Mesendoderm (in vitro differentiated cells): ENCODE measurements around the gene SULT2B1.
"Not testable (repeated sequence)": the region's sequence is repeated elsewhere in the genome, so short reads cannot be mapped to it uniquely, and the experiment has no call there.

Experiments used
- DNase-seq: peaks from one replicate; pipeline ENCODE4 v3.0.0; 2013
- H2AK5ac ChIP-seq: 2 replicates; pipeline ENCODE4 v1.6.1; 2013; ENCODE audit warnings: low read length, inconsistent platforms
- H2BK120ac ChIP-seq: 2 replicates; pipeline ENCODE4 v1.6.1; 2013; ENCODE audit warnings: low read depth, mild to moderate bottlenecking, low read length, moderate library complexity, mixed read lengths
- H2BK15ac ChIP-seq: replicated peaks from 2 replicates; pipeline ENCODE4 v1.6.1; 2013; ENCODE audit warnings: low read depth, mild to moderate bottlenecking, moderate library complexity
- H2BK5ac ChIP-seq: 2 replicates; pipeline ENCODE4 v1.6.1; 2013; ENCODE audit warnings: low read length, inconsistent platforms
- H3K18ac ChIP-seq: 2 replicates; pipeline ENCODE4 v1.6.1; 2013; ENCODE audit warnings: mild to moderate bottlenecking, low read length, mixed read lengths
- H3K23ac ChIP-seq: one replicate; pipeline ENCODE4 v1.6.1; 2013; ENCODE audit warnings: low read length
- H3K27ac ChIP-seq: 2 replicates; pipeline ENCODE4 v1.5.1; 2013; ENCODE audit warnings: low read depth, mild to moderate bottlenecking, inconsistent platforms, low read length, moderate library complexity
- H3K27me3 ChIP-seq: 2 replicates; pipeline ENCODE4 v1.6.1; 2013; ENCODE audit warnings: low read length, control low read depth, mild to moderate bottlenecking, inconsistent platforms; ENCODE audit not compliant: insufficient read depth, poor library complexity
- H3K36me3 ChIP-seq: 2 replicates; pipeline ENCODE4 v1.6.1; 2013; ENCODE audit warnings: low read length, inconsistent platforms; ENCODE audit not compliant: control insufficient read depth, insufficient read depth
- H3K4ac ChIP-seq: one replicate; pipeline ENCODE4 v1.6.1; 2013; ENCODE audit warnings: low read depth, mild to moderate bottlenecking, low read length, moderate library complexity
- H3K4me1 ChIP-seq: 2 replicates; pipeline ENCODE4 v1.6.1; 2013; ENCODE audit warnings: low read depth, low read length, inconsistent platforms; ENCODE audit not compliant: control insufficient read depth
- H3K4me2 ChIP-seq: 2 replicates; pipeline ENCODE4 v1.6.1; 2013; ENCODE audit warnings: low read length
- H3K4me3 ChIP-seq: 2 replicates; pipeline ENCODE4 v1.5.1; 2013; ENCODE audit warnings: mild to moderate bottlenecking, low read length
- H3K56ac ChIP-seq: one replicate; pipeline ENCODE4 v1.6.1; 2013; ENCODE audit warnings: low read length
- H3K79me1 ChIP-seq: 2 replicates; pipeline ENCODE4 v1.6.1; 2013; ENCODE audit warnings: low read length, inconsistent platforms
- H3K79me2 ChIP-seq: 2 replicates; pipeline ENCODE4 v1.6.1; 2013; ENCODE audit warnings: mild to moderate bottlenecking, low read length; ENCODE audit not compliant: control insufficient read depth, insufficient read depth
- H3K9ac ChIP-seq: 2 replicates; pipeline ENCODE4 v1.6.1; 2013; ENCODE audit warnings: low read length, inconsistent platforms
- H4K5ac ChIP-seq: one replicate; pipeline ENCODE4 v1.6.1; 2013; ENCODE audit warnings: low read length
- H4K8ac ChIP-seq: one replicate; pipeline ENCODE4 v1.6.1; 2013; ENCODE audit warnings: low read depth, mild to moderate bottlenecking, control low read depth, low read length, moderate library complexity
- WGBS: extraction: QIAGEN DNeasy Blood & Tissue Kit; methylation state at CpG from one replicate; pipeline ENCODE4 v1.1.7; 2013; ENCODE audit warnings: low lambda C conversion rate, missing lambda C conversion rate; ENCODE audit not compliant: insufficient coverage; ENCODE audit errors: extremely low coverage; 5-methylcytosine and 5-hydroxymethylcytosine counted together

SULT2B1 gene

DNA sequence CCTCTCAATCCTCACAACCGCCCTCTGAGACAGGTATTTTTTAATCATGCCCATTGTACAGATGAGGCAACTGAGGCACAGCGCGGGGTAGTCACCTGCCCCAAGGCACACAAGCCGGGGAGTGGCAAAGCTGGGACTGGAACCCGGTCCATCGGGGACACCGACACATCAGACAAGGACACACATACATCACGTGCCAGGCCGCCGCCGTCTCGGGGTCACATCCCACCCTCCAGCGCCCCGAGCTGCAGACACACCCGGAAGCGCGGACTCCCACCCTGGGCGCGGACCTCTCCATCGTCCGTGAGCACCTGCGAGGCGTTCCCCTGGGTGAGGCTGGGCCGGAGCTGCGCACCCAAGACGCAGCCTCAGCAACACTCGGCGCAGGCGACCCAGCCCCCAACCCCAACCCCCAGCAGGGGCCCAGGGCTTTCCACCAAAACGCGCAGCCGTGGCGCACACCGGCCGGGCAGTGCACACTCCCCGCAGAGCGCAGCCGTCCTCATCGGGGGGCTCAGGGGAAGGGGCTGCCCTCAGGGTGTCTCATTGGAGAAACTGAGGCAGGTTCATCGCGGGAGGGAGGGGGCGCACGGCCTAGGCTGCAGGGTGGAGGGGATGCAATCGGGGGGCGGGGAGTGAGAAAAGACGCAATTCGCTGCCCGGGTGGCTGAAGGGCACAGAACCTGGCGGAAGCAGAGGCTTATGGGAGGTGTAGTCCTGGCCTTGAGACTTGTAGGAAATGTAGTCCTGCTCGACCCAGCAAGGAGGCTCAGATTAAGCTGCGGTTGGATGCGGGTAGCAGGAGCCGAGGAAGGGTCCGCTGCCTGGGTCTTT lies 38.5 kb upstream of the SULT2B1 start:
- no peak overlapping the region for H3K27ac ChIP-seq
- no peak overlapping the region for H3K23ac ChIP-seq
- peak overlapping the region; percentile 57 for H3K9ac ChIP-seq
- no peak overlapping the region for H2AK5ac ChIP-seq
- no peaks in the 10 kb centered on the region for H3K27me3 ChIP-seq
- no peaks in the 10 kb centered on the region for H3K79me1 ChIP-seq
- H3K36me3 ChIP-seq, result no peaks in the 10 kb centered on the region
- H3K79me2 ChIP-seq, result no peaks in the 10 kb centered on the region
- peak overlapping the region; percentile 1 for H3K18ac ChIP-seq
- H3K4me2 ChIP-seq, result peak overlapping the region; percentile 65
- H3K4ac ChIP-seq, result no peak overlapping the region
- no CpG with 5 or more reads among the region's 54 CpGs for WGBS
- H2BK120ac ChIP-seq, result no peak overlapping the region
- H2BK15ac ChIP-seq, result no peak overlapping the region
- no peaks in the 10 kb centered on the region for H3K4me1 ChIP-seq
- H4K8ac ChIP-seq, result no peak overlapping the region
- no peak overlapping the region for H4K5ac ChIP-seq
- DNase-seq, result peak; percentile 93
- peak overlapping the region; percentile 18 for H3K4me3 ChIP-seq
- H3K56ac ChIP-seq, result peak overlapping the region; percentile 71
- H2BK5ac ChIP-seq, result no peak overlapping the region

DNA sequence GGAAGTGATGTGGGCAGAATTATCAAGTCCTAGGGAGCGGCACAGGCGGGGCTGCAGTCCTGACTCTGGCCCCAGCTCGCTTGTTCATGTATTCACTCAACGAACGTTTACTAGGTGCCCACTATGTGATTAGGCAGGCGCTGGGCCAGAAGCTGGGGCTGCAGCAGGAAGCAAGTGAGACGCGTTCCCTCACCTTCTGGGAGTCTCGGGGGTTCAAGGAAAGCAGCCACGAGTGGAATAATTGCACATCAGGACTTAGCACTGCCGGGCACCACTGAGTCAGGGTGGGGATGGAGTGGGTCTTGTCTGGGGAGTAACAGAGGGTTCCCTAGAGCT lies 37.9 kb upstream of the SULT2B1 start:
- H3K79me1 ChIP-seq, result no peaks in the 10 kb centered on the region
- H3K79me2 ChIP-seq, result no peaks in the 10 kb centered on the region
- no peak overlapping the region for H3K27ac ChIP-seq
- H3K9ac ChIP-seq, result peak overlapping the region; percentile 18
- no peak overlapping the region for H2BK15ac ChIP-seq
- H3K36me3 ChIP-seq, result no peaks in the 10 kb centered on the region
- WGBS, result no CpG with 5 or more reads among the region's 11 CpGs
- H3K18ac ChIP-seq, result no peak overlapping the region
- H3K4me2 ChIP-seq, result peak overlapping the region; percentile 28
- no peak overlapping the region for H3K4ac ChIP-seq
- DNase-seq, result no peak
- H3K23ac ChIP-seq, result no peak overlapping the region
- no peaks in the 10 kb centered on the region for H3K27me3 ChIP-seq
- H3K56ac ChIP-seq, result peak overlapping the region; percentile 35
- H3K4me3 ChIP-seq, result no peak overlapping the region
- H4K8ac ChIP-seq, result no peak overlapping the region
- H2AK5ac ChIP-seq, result no peak overlapping the region
- H3K4me1 ChIP-seq, result no peaks in the 10 kb centered on the region
- no peak overlapping the region for H2BK5ac ChIP-seq
- no peak overlapping the region for H2BK120ac ChIP-seq
- no peak overlapping the region for H4K5ac ChIP-seq

DNA sequence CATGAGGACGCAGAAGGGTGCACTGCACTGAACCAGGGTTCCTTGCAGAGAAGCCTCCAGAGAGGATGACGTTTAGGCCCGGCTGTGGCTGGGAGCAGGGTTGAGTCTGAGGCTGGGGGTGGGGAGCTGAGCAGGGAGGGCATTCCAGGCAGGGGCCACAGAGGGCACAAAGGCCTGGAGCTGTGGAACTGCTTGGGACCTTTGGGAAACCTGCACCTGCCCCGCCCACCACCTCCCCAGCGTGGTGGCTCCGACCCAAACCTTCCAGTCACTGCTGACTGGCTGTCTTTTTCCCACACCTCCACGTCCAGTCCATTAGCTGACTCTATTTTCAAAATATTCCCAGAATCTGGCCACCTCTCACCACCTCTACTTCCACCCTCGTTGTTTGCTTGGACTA lies 35.4 kb upstream of the SULT2B1 start:
- Histone ChIP-seq H3K79me2 (no peaks in the 10 kb centered on the region), H3K4me1 (no peaks in the 10 kb centered on the region), H2BK5ac (no peak overlapping the region), H3K79me1 (no peaks in the 10 kb centered on the region), H3K4me3 (no peak overlapping the region), H4K8ac (no peak overlapping the region), H3K36me3 (no peaks in the 10 kb centered on the region), H3K4ac (no peak overlapping the region), H2AK5ac (no peak overlapping the region), H3K23ac (no peak overlapping the region), H3K4me2 (no peak overlapping the region), H3K56ac (no peak overlapping the region), H2BK120ac (no peak overlapping the region), H3K9ac (no peak overlapping the region), H3K27me3 (no peaks in the 10 kb centered on the region), H2BK15ac (no peak overlapping the region), H4K5ac (no peak overlapping the region), H3K27ac (no peak overlapping the region), H3K18ac (no peak overlapping the region)
- DNase-seq, result no peak
- WGBS, result no CpG with 5 or more reads among the region's 8 CpGs

GRCh38 chr19:48518207-48518606 lies 33.8 kb upstream of the SULT2B1 start:
- Histone ChIP-seq H3K27ac (no peak overlapping the region), H3K56ac (no peak overlapping the region), H3K4me2 (no peak overlapping the region), H3K23ac (no peak overlapping the region), H2BK15ac (no peak overlapping the region), H3K79me2 (no peaks in the 10 kb centered on the region), H3K4ac (no peak overlapping the region), H3K4me1 (no peaks in the 10 kb centered on the region), H4K5ac (no peak overlapping the region), H2BK120ac (no peak overlapping the region), H3K18ac (no peak overlapping the region), H2BK5ac (no peak overlapping the region), H3K36me3 (no peaks in the 10 kb centered on the region), H3K4me3 (no peak overlapping the region), H3K79me1 (no peaks in the 10 kb centered on the region), H3K9ac (no peak overlapping the region), H2AK5ac (no peak overlapping the region), H4K8ac (no peak overlapping the region), H3K27me3 (no peaks in the 10 kb centered on the region)
- whole genome bisulfite sequencing, result no CpG with 5 or more reads among the region's 3 CpGs
- DNase-seq, result no peak

DNA sequence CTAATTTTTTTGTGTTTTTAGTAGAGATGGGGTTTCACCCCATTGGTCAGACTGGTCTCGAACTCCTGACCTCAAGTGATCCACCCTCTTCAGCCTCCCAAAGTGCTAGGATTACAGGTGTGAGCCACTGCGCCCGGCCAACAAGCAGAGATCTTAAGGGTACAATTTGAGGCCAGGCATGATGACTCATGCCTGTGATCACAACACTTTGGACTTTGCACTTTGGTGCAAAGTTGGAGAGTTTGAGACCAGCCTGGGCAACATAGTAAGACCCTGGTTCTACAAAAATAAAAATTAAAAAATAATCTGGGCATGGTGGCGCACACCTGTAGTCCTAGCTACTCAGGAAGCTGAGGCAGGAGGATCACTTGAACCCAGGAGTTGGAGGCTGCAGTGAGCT lies 32.5 kb upstream of the SULT2B1 start:
- WGBS, result no CpG with 5 or more reads among the region's 4 CpGs
- not testable (repeated sequence) for H4K8ac ChIP-seq, H3K27me3 ChIP-seq, H2AK5ac ChIP-seq, DNase-seq, H3K27ac ChIP-seq, H2BK5ac ChIP-seq, H3K36me3 ChIP-seq, H2BK15ac ChIP-seq, H3K4me3 ChIP-seq, H3K79me2 ChIP-seq, H2BK120ac ChIP-seq, H4K5ac ChIP-seq, H3K9ac ChIP-seq, H3K4me1 ChIP-seq, H3K4me2 ChIP-seq, H3K79me1 ChIP-seq, H3K23ac ChIP-seq, H3K56ac ChIP-seq, H3K18ac ChIP-seq, H3K4ac ChIP-seq

DNA sequence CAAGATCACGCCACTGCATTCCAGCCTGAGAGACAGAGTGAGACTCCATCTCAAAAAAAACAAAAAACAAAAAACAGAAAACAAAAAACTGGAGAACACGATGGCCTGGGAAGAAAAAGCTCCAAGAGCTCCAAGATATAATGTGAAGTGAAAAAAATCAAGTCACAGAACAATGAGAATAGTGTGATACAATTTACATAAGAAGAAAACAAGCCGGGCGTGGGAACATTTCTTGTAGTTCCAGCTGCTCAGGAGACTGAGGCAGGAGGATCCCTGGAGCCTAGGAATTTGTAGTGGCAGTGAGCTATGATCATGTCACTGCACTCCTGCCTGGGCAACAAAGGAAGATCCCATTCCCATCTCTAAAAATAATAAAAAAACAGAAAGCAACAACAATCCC lies 31.8 kb upstream of the SULT2B1 start:
- no peak overlapping the region for H3K4me2 ChIP-seq
- no peaks in the 10 kb centered on the region for H3K27me3 ChIP-seq
- H2BK120ac ChIP-seq, result no peak overlapping the region
- H2BK5ac ChIP-seq, result no peak overlapping the region
- H3K27ac ChIP-seq, result no peak overlapping the region
- H3K4me1 ChIP-seq, result no peaks in the 10 kb centered on the region
- no peak overlapping the region for H3K23ac ChIP-seq
- H4K5ac ChIP-seq, result no peak overlapping the region
- no peak for DNase-seq
- H3K4ac ChIP-seq, result no peak overlapping the region
- no peak overlapping the region for H2BK15ac ChIP-seq
- no peak overlapping the region for H3K9ac ChIP-seq
- no peak overlapping the region for H3K4me3 ChIP-seq
- H3K56ac ChIP-seq, result no peak overlapping the region
- no peaks in the 10 kb centered on the region for H3K79me1 ChIP-seq
- H4K8ac ChIP-seq, result no peak overlapping the region
- no peak overlapping the region for H3K18ac ChIP-seq
- H3K79me2 ChIP-seq, result no peaks in the 10 kb centered on the region
- no peaks in the 10 kb centered on the region for H3K36me3 ChIP-seq
- no peak overlapping the region for H2AK5ac ChIP-seq
- WGBS, result no CpG with 5 or more reads among the region's 4 CpGs
